ENCODE data around the gene MXD4.
"Not testable (repeated sequence)": the region's sequence is repeated elsewhere in the genome, so short reads cannot be mapped to it uniquely, and the experiment has no call there.

MXD4 gene

DNA sequence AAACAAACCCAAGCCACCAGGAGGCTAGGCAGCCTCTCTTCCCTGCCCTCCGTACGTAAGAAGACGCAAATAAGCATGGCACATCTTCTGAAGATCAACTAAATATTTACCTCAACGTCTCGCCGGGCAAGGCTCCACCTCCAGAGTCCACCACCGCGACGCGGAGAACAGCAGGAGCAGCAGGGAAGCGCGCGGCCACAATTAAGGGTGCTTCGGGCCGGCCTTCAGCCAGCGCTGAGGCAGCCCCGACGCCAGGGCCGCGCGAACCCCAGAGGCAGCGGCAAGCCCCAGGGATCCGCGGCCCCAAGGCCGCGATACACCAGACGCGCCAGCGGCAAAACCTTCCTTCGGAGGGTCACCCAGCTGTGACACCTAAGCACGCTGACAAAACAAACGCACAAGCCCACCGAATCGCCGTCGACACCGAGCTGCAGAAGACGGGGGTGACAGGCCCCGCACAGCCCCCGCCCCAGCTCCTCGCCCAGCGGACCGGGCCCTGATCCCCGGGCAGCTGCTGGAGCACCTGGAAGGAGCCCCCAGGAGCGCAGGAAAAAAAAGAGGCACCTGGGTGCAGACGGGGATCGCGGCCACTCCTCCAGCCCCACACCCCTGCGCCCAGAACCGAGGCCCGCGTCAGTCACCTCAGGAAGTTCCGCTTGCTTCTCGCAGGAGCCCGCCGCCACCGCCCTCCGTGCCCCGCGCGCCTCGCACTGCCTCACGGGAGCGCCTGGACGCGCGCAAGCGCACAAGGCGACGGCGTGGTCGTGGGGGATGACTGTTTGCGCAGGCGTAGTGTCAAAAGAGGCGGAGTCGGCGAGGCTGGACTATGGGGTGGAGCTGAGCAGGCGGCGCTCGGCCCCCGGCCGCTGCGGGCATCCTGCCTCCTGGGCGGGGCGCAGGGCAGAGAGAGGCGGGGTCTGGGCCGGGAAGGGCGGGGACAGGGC is 20.2 kb downstream of the MXD4 start, which contains the start of the genes HAUS3 and POLN:
TSS of gene HAUS3 (minus strand) at position 712 of the 944 bp plus-strand sequence. CDS start 1,175 bp downstream, outside the sequence.
TSS of gene POLN (minus strand) at position 712 of the 944 bp plus-strand sequence. CDS start 12,890 bp downstream, outside the sequence.
- peaks cover 35 to 43% of the 10 kb centered on the region in 2 donors for H3K4me1 ChIP-seq (ENCODE audit: control insufficient read depth in 1 of 2, insufficient read depth in 2 of 2, low read length in 2 of 2)
- peak within 1 kb of the TSS; percentile 60 for H3K27ac ChIP-seq (ENCODE audit: low read depth, low read length)
- no peaks in the 10 kb centered on the region for H3K27me3 ChIP-seq (ENCODE audit: control insufficient read depth in 1 of 2, insufficient read depth in 2 of 2, low read length in 2 of 2)
- H3K36me3 ChIP-seq (ENCODE audit: control insufficient read depth in 1 of 2, insufficient read depth in 2 of 2, low read length in 2 of 2): peaks cover 0 to 10% of the 10 kb centered on the region in 2 donors
- H3K9ac ChIP-seq (ENCODE audit: low read depth in 1 of 2, low read length in 2 of 2): peak within 1 kb of the TSS; percentile 81 to 95
- peak within 1 kb of the TSS; percentile 90 to 96 for H3K4me3 ChIP-seq (ENCODE audit: low read depth in 1 of 2, low read length in 2 of 2)
- H3K9me3 ChIP-seq (ENCODE audit: control insufficient read depth in 1 of 2, low read length in 2 of 2): no peaks in the 10 kb centered on the region

DNA sequence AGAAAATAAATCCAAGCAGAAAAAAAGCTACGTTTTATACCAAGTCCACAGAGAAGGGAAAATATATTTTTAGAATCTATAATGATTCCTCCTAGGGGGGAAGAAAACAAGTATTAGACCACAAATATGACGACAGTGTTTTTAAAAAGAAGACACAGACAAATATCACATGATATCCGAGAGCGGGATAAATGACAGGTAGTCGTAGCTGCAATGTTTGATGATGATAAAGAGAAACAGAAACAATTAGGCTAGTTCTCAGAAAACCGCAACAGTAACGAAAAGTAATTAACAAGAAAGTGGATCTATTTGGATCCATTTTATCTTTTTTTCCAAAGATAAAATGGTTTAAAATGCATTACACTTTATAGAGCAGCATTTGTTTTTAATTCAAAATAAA is 20.9 kb downstream of the MXD4 start:
- Histone ChIP-seq H3K9me3 (ENCODE audit: control insufficient read depth in 1 of 2, low read length in 2 of 2) (no peaks in the 10 kb centered on the region), H3K4me3 (ENCODE audit: low read depth in 1 of 2, low read length in 2 of 2) (peak overlapping the region; percentile 90 to 96), H3K27ac (ENCODE audit: low read depth, low read length) (peak overlapping the region; percentile 60), H3K27me3 (ENCODE audit: control insufficient read depth in 1 of 2, insufficient read depth in 2 of 2, low read length in 2 of 2) (no peaks in the 10 kb centered on the region), H3K36me3 (ENCODE audit: control insufficient read depth in 1 of 2, insufficient read depth in 2 of 2, low read length in 2 of 2) (peaks cover 0 to 10% of the 10 kb centered on the region in 2 donors), H3K4me1 (ENCODE audit: control insufficient read depth in 1 of 2, insufficient read depth in 2 of 2, low read length in 2 of 2) (peaks cover 35 to 43% of the 10 kb centered on the region in 2 donors), H3K9ac (ENCODE audit: low read depth in 1 of 2, low read length in 2 of 2) (peak overlapping the region; percentile 81 to 95)

GRCh38 chr4:2236944-2237666 is 24.8 kb downstream of the MXD4 start:
- Histone ChIP-seq H3K9ac (ENCODE audit: low read depth in 1 of 2, low read length in 2 of 2) (no peak overlapping the region), H3K27ac (ENCODE audit: low read depth, low read length) (no peak overlapping the region), H3K27me3 (ENCODE audit: control insufficient read depth in 1 of 2, insufficient read depth in 2 of 2, low read length in 2 of 2) (no peaks in the 10 kb centered on the region), H3K4me1 (ENCODE audit: control insufficient read depth in 1 of 2, insufficient read depth in 2 of 2, low read length in 2 of 2) (peaks cover 21 to 24% of the 10 kb centered on the region in 2 donors), H3K9me3 (ENCODE audit: control insufficient read depth in 1 of 2, low read length in 2 of 2) (no peaks in the 10 kb centered on the region), H3K4me3 (ENCODE audit: low read depth in 1 of 2, low read length in 2 of 2) (no peak overlapping the region), H3K36me3 (ENCODE audit: control insufficient read depth in 1 of 2, insufficient read depth in 2 of 2, low read length in 2 of 2) (peaks cover 8 to 16% of the 10 kb centered on the region in 2 donors)

- no peak overlapping the region for H3K4me3 ChIP-seq (ENCODE audit: low read depth in 1 of 2, low read length in 2 of 2)
- H3K27me3 ChIP-seq (ENCODE audit: control insufficient read depth in 1 of 2, insufficient read depth in 2 of 2, low read length in 2 of 2): no peaks in the 10 kb centered on the region
- H3K27ac ChIP-seq (ENCODE audit: low read depth, low read length): no peak overlapping the region
- no peaks in the 10 kb centered on the region for H3K4me1 ChIP-seq (ENCODE audit: control insufficient read depth in 1 of 2, insufficient read depth in 2 of 2, low read length in 2 of 2)
- no peaks in the 10 kb centered on the region for H3K9me3 ChIP-seq (ENCODE audit: control insufficient read depth in 1 of 2, low read length in 2 of 2)
- H3K9ac ChIP-seq (ENCODE audit: low read depth in 1 of 2, low read length in 2 of 2): no peak overlapping the region
- peaks cover 8 to 14% of the 10 kb centered on the region in 2 donors for H3K36me3 ChIP-seq (ENCODE audit: control insufficient read depth in 1 of 2, insufficient read depth in 2 of 2, low read length in 2 of 2)
Measured at GRCh38 chr4:2231082-2231481, 30.8 kb downstream of the MXD4 start.

DNA sequence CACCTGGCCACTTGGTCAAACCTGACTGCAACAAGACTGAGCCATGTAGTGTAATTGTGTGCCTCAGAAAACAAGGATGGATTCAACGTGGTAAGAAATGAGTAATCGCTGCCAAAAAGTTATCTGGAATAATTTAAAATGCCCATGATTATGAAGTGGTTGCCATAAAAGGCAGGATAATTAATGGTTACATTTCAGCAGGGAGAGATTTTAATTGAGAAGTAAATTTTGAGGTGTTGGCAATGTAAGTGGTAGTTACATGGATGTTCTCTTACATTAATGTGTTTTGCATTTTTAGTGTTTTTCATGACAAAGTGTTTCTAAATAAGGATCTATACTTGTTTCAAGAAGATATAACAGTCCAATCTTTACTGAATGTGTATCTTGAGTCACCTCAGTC is 35.6 kb downstream of the MXD4 start:
- Histone ChIP-seq H3K4me1 (ENCODE audit: control insufficient read depth in 1 of 2, insufficient read depth in 2 of 2, low read length in 2 of 2) (no peaks in the 10 kb centered on the region), H3K9me3 (ENCODE audit: control insufficient read depth in 1 of 2, low read length in 2 of 2) (no peaks in the 10 kb centered on the region), H3K27me3 (ENCODE audit: control insufficient read depth in 1 of 2, insufficient read depth in 2 of 2, low read length in 2 of 2) (no peaks in the 10 kb centered on the region), H3K27ac (ENCODE audit: low read depth, low read length) (no peak overlapping the region), H3K9ac (ENCODE audit: low read depth in 1 of 2, low read length in 2 of 2) (no peak overlapping the region), H3K4me3 (ENCODE audit: low read depth in 1 of 2, low read length in 2 of 2) (no peak overlapping the region), H3K36me3 (ENCODE audit: control insufficient read depth in 1 of 2, insufficient read depth in 2 of 2, low read length in 2 of 2) (peaks cover 0 to 16% of the 10 kb centered on the region in 2 donors)

GRCh38 chr4:2222838-2223237 is 39.1 kb downstream of the MXD4 start:
- Histone ChIP-seq H3K36me3 (ENCODE audit: control insufficient read depth in 1 of 2, insufficient read depth in 2 of 2, low read length in 2 of 2) (peaks cover 0 to 12% of the 10 kb centered on the region in 2 donors), H3K27me3 (ENCODE audit: control insufficient read depth in 1 of 2, insufficient read depth in 2 of 2, low read length in 2 of 2) (no peaks in the 10 kb centered on the region), H3K9ac (ENCODE audit: low read depth in 1 of 2, low read length in 2 of 2) (no peak overlapping the region), H3K4me1 (ENCODE audit: control insufficient read depth in 1 of 2, insufficient read depth in 2 of 2, low read length in 2 of 2) (no peaks in the 10 kb centered on the region), H3K4me3 (ENCODE audit: low read depth in 1 of 2, low read length in 2 of 2) (no peak overlapping the region), H3K27ac (ENCODE audit: low read depth, low read length) (no peak overlapping the region), H3K9me3 (ENCODE audit: control insufficient read depth in 1 of 2, low read length in 2 of 2) (no peaks in the 10 kb centered on the region)

GRCh38 chr4:2221378-2221777 is 40.5 kb downstream of the MXD4 start:
- not testable (repeated sequence) for H3K27ac ChIP-seq (ENCODE audit: low read depth, low read length); H3K4me3 ChIP-seq (ENCODE audit: low read depth in 1 of 2, low read length in 2 of 2); H3K9ac ChIP-seq (ENCODE audit: low read depth in 1 of 2, low read length in 2 of 2); H3K27me3 ChIP-seq (ENCODE audit: control insufficient read depth in 1 of 2, insufficient read depth in 2 of 2, low read length in 2 of 2); H3K4me1 ChIP-seq (ENCODE audit: control insufficient read depth in 1 of 2, insufficient read depth in 2 of 2, low read length in 2 of 2); H3K9me3 ChIP-seq (ENCODE audit: control insufficient read depth in 1 of 2, low read length in 2 of 2); H3K36me3 ChIP-seq (ENCODE audit: control insufficient read depth in 1 of 2, insufficient read depth in 2 of 2, low read length in 2 of 2)

- H3K9me3 ChIP-seq (ENCODE audit: control insufficient read depth in 1 of 2, low read length in 2 of 2): no peaks in the 10 kb centered on the region
- H3K27ac ChIP-seq (ENCODE audit: low read depth, low read length): no peak overlapping the region
- no peak overlapping the region for H3K9ac ChIP-seq (ENCODE audit: low read depth in 1 of 2, low read length in 2 of 2)
- H3K4me1 ChIP-seq (ENCODE audit: control insufficient read depth in 1 of 2, insufficient read depth in 2 of 2, low read length in 2 of 2): no peaks in the 10 kb centered on the region
- H3K4me3 ChIP-seq (ENCODE audit: low read depth in 1 of 2, low read length in 2 of 2): no peak overlapping the region
- peaks cover 0 to 8% of the 10 kb centered on the region in 2 donors for H3K36me3 ChIP-seq (ENCODE audit: control insufficient read depth in 1 of 2, insufficient read depth in 2 of 2, low read length in 2 of 2)
- no peaks in the 10 kb centered on the region for H3K27me3 ChIP-seq (ENCODE audit: control insufficient read depth in 1 of 2, insufficient read depth in 2 of 2, low read length in 2 of 2)
Measured at GRCh38 chr4:2220016-2220630, 41.8 kb downstream of the MXD4 start.

DNA sequence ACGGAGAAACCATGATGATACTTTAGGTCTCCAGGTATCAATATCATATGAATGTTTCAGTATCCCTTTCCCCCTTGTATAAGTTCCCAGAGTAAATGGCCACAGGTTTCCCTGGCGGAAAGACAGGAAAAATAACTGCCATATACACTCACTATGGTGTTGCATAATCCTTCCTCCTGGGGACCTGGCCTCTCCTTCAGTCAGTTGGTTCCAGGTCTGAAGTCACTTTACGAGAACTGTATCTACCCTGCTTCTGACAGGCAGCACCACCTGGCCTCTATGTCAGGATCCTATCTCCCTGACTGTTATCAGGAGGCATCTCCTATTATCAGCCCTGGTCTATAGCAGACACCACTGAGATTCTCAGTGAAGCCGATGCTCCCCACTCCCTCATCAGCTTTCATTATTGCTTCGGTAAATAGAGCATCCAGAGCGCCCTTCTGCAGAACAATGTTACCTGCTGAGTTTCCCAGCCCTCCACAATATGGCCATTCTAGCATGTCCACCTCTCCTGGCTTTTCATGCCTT is 42.6 kb downstream of the MXD4 start:
- peaks cover 0 to 8% of the 10 kb centered on the region in 2 donors for H3K36me3 ChIP-seq (ENCODE audit: control insufficient read depth in 1 of 2, insufficient read depth in 2 of 2, low read length in 2 of 2)
- no peaks in the 10 kb centered on the region for H3K27me3 ChIP-seq (ENCODE audit: control insufficient read depth in 1 of 2, insufficient read depth in 2 of 2, low read length in 2 of 2)
- H3K27ac ChIP-seq (ENCODE audit: low read depth, low read length): no peak overlapping the region
- no peak overlapping the region for H3K4me3 ChIP-seq (ENCODE audit: low read depth in 1 of 2, low read length in 2 of 2)
- no peaks in the 10 kb centered on the region for H3K9me3 ChIP-seq (ENCODE audit: control insufficient read depth in 1 of 2, low read length in 2 of 2)
- no peaks in the 10 kb centered on the region for H3K4me1 ChIP-seq (ENCODE audit: control insufficient read depth in 1 of 2, insufficient read depth in 2 of 2, low read length in 2 of 2)
- H3K9ac ChIP-seq (ENCODE audit: low read depth in 1 of 2, low read length in 2 of 2): no peak overlapping the region

All from duodenal mucosa (tissue), 2 donors.